ENCODE data around the gene SCN4A. TPM values are rescaled to one million over a fixed set of nuclear protein-coding genes. Genes with fewer than 3 reads are reported as not detected.

Gene SCN4A
- total and polyA plus RNA-seq, 2 of the 13 experiments (the other 11 are each of a cell fraction or from before 2014, with no cell fraction given): 0.02 to 0.03 TPM

GRCh38 chr17:63946440-63947363, 26.0 kb downstream of the SCN4A start (continued):
- TF ChIP-seq CENPBD1 (CRISPR knock-in tag; IDR thresholded peaks at IDR 0.05; ENCODE audit: borderline replicate concordance, low read depth) (no peak), ZSCAN9 (CRISPR knock-in tag; IDR thresholded peaks at IDR 0.05; ENCODE audit: borderline replicate concordance) (no peak), SSRP1 (CRISPR knock-in tag; IDR thresholded peaks at IDR 0.05) (no peak), AGO2 (optimal IDR thresholded peaks at IDR 0.05; ENCODE audit: low read depth, low read length) (no peak), RERE (CRISPR knock-in tag; IDR thresholded peaks at IDR 0.05; ENCODE audit: low read depth) (no peak), YEATS4 (CRISPR knock-in tag; IDR thresholded peaks at IDR 0.05; ENCODE audit: borderline replicate concordance) (no peak), DBP (CRISPR knock-in tag; IDR thresholded peaks at IDR 0.05; ENCODE audit: not compliant biosample characterization) (no peak), ZNF484 (CRISPR knock-in tag; IDR thresholded peaks at IDR 0.05; ENCODE audit: borderline replicate concordance, low read depth) (no peak), SATB2 (CRISPR knock-in tag; IDR thresholded peaks at IDR 0.05) (no peak), NKX3-1 (CRISPR knock-in tag; IDR thresholded peaks at IDR 0.05) (no peak), KLF6 (CRISPR knock-in tag; IDR thresholded peaks at IDR 0.05) (no peak), ZBTB3 (CRISPR knock-in tag; IDR thresholded peaks at IDR 0.05; ENCODE audit: borderline replicate concordance, low read depth) (no peak), GPN1 (CRISPR knock-in tag; IDR thresholded peaks at IDR 0.05; ENCODE audit: borderline replicate concordance) (no peak), ZNF256 (CRISPR knock-in tag; conservative IDR thresholded peaks at IDR 0.05) (no peak), NBN (conservative IDR thresholded peaks at IDR 0.05) (no peak), PTBP1 (IDR thresholded peaks at IDR 0.05; ENCODE audit: low read depth, low read length, poor library complexity, severe bottlenecking) (no peak), ZNF746 (CRISPR knock-in tag; IDR thresholded peaks at IDR 0.05) (no peak), POLR2AphosphoS5 (IDR thresholded peaks at IDR 0.05; ENCODE audit: low read depth, low read length) (no peak), ETV6 (CRISPR knock-in tag; conservative IDR thresholded peaks at IDR 0.05) (no peak), REXO4 (CRISPR knock-in tag; IDR thresholded peaks at IDR 0.05; ENCODE audit: borderline replicate concordance) (no peak), TRIM24 (CRISPR knock-in tag; IDR thresholded peaks at IDR 0.05) (no peak), ATF3 (CRISPR knock-in tag; IDR thresholded peaks at IDR 0.05) (no peak), ERF (CRISPR knock-in tag; IDR thresholded peaks at IDR 0.05) (no peak; the same call in 1 of the 2 replicates)

Measured in HepG2 (cell line).